ENCODE results near the gene HEY2. TPM values are rescaled to one million over a fixed set of nuclear protein-coding genes. Genes with fewer than 3 reads are reported as not detected.

HEY2 gene
- total and polyA plus RNA-seq, 11 donors: 19.9 to 50.9 (median 36.0) TPM

GRCh38 chr6:125797886-125798444, 48.5 kb downstream of the HEY2 start:
- peaks cover 0 to 67% (median 9%) of the 10 kb centered on the region in 12 donors for H3K4me1 ChIP-seq
- intact Hi-C loops (cut with DNase I): loop anchor here in 2 of 10 donors (10.0 kb wide), 1 partner anchor 57 kb away; no protein-coding TSS in a partner anchor
- no peak for ATAC-seq
- H3K27me3 ChIP-seq: no peaks in the 10 kb centered on the region
- H3K9me3 ChIP-seq: no peaks in the 10 kb centered on the region
- DNase-seq: no peak
- TF ChIP-seq POLR2A (IDR thresholded peaks at IDR 0.05): no peak
- TF ChIP-seq, protein P1, sequence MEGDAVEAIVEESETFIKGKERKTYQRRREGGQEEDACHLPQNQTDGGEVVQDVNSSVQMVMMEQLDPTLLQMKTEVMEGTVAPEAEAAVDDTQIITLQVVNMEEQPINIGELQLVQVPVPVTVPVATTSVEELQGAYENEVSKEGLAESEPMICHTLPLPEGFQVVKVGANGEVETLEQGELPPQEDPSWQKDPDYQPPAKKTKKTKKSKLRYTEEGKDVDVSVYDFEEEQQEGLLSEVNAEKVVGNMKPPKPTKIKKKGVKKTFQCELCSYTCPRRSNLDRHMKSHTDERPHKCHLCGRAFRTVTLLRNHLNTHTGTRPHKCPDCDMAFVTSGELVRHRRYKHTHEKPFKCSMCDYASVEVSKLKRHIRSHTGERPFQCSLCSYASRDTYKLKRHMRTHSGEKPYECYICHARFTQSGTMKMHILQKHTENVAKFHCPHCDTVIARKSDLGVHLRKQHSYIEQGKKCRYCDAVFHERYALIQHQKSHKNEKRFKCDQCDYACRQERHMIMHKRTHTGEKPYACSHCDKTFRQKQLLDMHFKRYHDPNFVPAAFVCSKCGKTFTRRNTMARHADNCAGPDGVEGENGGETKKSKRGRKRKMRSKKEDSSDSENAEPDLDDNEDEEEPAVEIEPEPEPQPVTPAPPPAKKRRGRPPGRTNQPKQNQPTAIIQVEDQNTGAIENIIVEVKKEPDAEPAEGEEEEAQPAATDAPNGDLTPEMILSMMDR (IDR thresholded peaks at IDR 0.05): no peak
- no peak overlapping the region for H3K4me3 ChIP-seq
- peak overlapping the region in 1 of 12 donors; percentile 19 for H3K27ac ChIP-seq
- H3K36me3 ChIP-seq: peaks cover 0 to 17% (median 0%) of the 10 kb centered on the region in 9 donors
- 63 to 86% (median 78%) methylated on average over 3 of the region's 3 CpGs for WGBS, 4 donors

- Histone ChIP-seq H3K4me3 (no peak overlapping the region), H3K36me3 (peaks cover 0 to 17% (median 0%) of the 10 kb centered on the region in 9 donors), H3K9me3 (no peaks in the 10 kb centered on the region), H3K27me3 (no peaks in the 10 kb centered on the region), H3K27ac (peak overlapping the region in 1 of 12 donors; percentile 69), H3K4me1 (peaks cover 0 to 67% (median 8%) of the 10 kb centered on the region in 12 donors)
- intact Hi-C loops (cut with DNase I): loop anchor here in 2 of 10 donors (10.0 kb wide), 1 partner anchor 56 kb away; no protein-coding TSS in a partner anchor
- DNase-seq (no peak), ATAC-seq (no peak)
- WGBS, 4 donors: 89 to 93% (median 90%) methylated on average over 5 of the region's 5 CpGs
- TF ChIP-seq POLR2A (IDR thresholded peaks at IDR 0.05): no peak
- TF ChIP-seq, protein P1 (IDR thresholded peaks at IDR 0.05): no peak
Observed at GRCh38 chr6:125798734-125799508, 49.5 kb downstream of the HEY2 start.

DNA sequence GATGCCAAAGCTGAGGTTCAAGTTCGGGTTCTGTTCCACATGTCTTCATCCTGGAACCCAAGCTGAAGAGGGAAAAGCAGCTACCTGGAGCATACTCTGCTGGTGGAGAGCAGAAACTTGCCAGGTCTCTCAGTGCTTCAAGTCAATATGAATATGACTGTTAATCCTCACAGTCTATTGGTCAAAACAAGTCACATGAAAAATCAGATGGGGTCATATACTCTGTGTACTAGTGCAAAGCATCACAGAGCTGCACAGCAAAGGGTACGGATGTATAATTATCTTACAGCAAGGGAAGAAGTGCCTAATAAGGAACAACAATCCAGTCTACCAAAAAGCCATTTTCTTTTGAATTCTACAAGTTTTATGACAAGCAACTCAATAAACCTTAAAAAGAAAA, 53.0 kb downstream of the HEY2 start:
- no peaks in the 10 kb centered on the region for H3K27me3 ChIP-seq
- 92 to 97% (median 93%) methylated on average over 2 of the region's 2 CpGs for WGBS, 4 donors
- intact Hi-C loops (cut with DNase I): no loop called here
- H3K36me3 ChIP-seq: peaks cover 0 to 15% (median 0%) of the 10 kb centered on the region in 9 donors
- DNase-seq (no peak), ATAC-seq (no peak)
- no peak overlapping the region for H3K4me3 ChIP-seq
- peak overlapping the region in 2 of 12 donors; percentile 37 to 82 for H3K27ac ChIP-seq
- H3K4me1 ChIP-seq: peaks cover 0 to 65% (median 7%) of the 10 kb centered on the region in 12 donors
- TF ChIP-seq, protein P1 (IDR thresholded peaks at IDR 0.05): no peak
- TF ChIP-seq POLR2A (IDR thresholded peaks at IDR 0.05): no peak
- H3K9me3 ChIP-seq: no peaks in the 10 kb centered on the region

DNA sequence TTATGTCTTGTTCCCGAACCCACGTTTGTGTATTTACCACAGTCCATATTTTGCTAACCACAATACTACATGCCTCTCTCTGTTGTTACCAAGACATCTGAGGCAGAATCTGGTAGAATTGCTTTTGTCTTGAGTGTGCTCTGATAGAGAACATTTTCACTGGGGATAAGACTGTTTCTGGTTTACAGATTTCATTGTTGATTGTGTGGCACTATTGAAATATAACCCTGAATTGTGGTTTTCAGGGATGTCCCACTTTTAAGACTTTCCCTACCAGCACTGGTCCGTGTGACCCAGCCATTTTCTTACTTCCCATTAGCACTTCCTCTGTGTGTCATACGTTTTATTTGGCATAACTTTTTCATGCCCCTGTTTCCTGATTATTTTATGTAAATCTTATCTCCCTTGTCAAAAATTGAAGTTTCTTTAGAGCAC, 53.5 kb downstream of the HEY2 start:
- Histone ChIP-seq H3K36me3 (peaks cover 0 to 15% (median 0%) of the 10 kb centered on the region in 9 donors), H3K27me3 (no peaks in the 10 kb centered on the region), H3K4me3 (no peak overlapping the region), H3K9me3 (no peaks in the 10 kb centered on the region), H3K4me1 (peaks cover 0 to 64% (median 7%) of the 10 kb centered on the region in 12 donors), H3K27ac (peak overlapping the region in 5 of 12 donors; percentile 2 to 82 (median 6))
- peak in 2 of 4 donors; percentile 29 to 57 for ATAC-seq
- no peak for DNase-seq
- whole genome bisulfite sequencing, 4 donors: 54 to 58% (median 58%) methylated on average over 4 of the region's 4 CpGs
- TF ChIP-seq POLR2A (IDR thresholded peaks at IDR 0.05): no peak
- TF ChIP-seq, protein P1 (IDR thresholded peaks at IDR 0.05): no peak
- intact Hi-C loops (cut with DNase I): no loop called here
